Ovary (tissue), 3 donors: ENCODE measurements around the gene SSTR1.

ENCODE experiments used
- CTCF ChIP-seq, 3 donors: fragments of 450-650 bp in 2 of 3; fragments of 200-600 bp in 1 of 3; IDR thresholded peaks; one replicate each; pipeline versions ENCODE4 v1.5.1 to v1.8.0; 2016 to 2022; ENCODE audit warnings: antibody characterized with exemption in 3 of 3, mild to moderate bottlenecking in 1 of 3
- EP300 ChIP-seq: sonication (generic); formaldehyde crosslinking; IDR thresholded peaks from one replicate; pipeline ENCODE4 v1.6.1; 2017; ENCODE audit warnings: antibody characterized with exemption
- POLR2A ChIP-seq: fragments of 450-650 bp; IDR thresholded peaks from one replicate; pipeline ENCODE4 v1.6.1; 2017; ENCODE audit warnings: antibody characterized with exemption, mild to moderate bottlenecking, moderate library complexity
- donor health status: DM: no; HTN: no; CAD: no.

- no peak for TF ChIP-seq CTCF (IDR thresholded peaks at IDR 0.05)
- TF ChIP-seq POLR2A: no peak
- no peak for TF ChIP-seq EP300
Observed at GRCh38 chr14:38253676-38254075, 46.0 kb downstream of the SSTR1 start.
